GM23338 (cell line): Measurements from ENCODE around the gene TBRG4. TPM values are rescaled to one million over a fixed set of nuclear protein-coding genes. Genes with fewer than 3 reads are reported as not detected.

Experiments
- ATAC-seq: fragments of 200-7000 bp; cut with Tn5 transposase; 3 replicates; pipeline ENCODE4 v1.9.1; 2020
- DNase-seq: peaks from one replicate; pipeline ENCODE4 v3.0.0-alpha.2; 2015; ENCODE audit warnings: low spot score
- H2AFZ ChIP-seq: fragments of 200-600 bp; sonication (generic); 2 replicates; pipeline ENCODE4 v1.8.0; 2016; ENCODE audit warnings: antibody characterized with exemption, mild to moderate bottlenecking, moderate library complexity
- H3F3A ChIP-seq: fragments of 200-600 bp; sonication (generic); replicated peaks from 2 replicates; pipeline ENCODE4 v1.8.0; 2017; ENCODE audit warnings: antibody characterized with exemption, mixed run types, low read depth
- H3K27ac ChIP-seq: fragments of 200-600 bp; sonication (generic); 2 replicates; pipeline ENCODE4 v1.6.1; 2016; ENCODE audit warnings: low read depth
- H3K27me3 ChIP-seq: fragments of 200-600 bp; sonication (generic); 2 replicates; pipeline ENCODE4 v1.8.0; 2016; ENCODE audit warnings: mild to moderate bottlenecking, mixed run types, moderate library complexity; ENCODE audit not compliant: insufficient read depth
- H3K36me3 ChIP-seq: fragments of 200-600 bp; sonication (generic); 2 replicates; pipeline ENCODE4 v1.8.0; 2016; ENCODE audit warnings: mild to moderate bottlenecking; ENCODE audit not compliant: insufficient read depth
- H3K4me1 ChIP-seq: fragments of 200-600 bp; sonication (generic); 2 replicates; pipeline ENCODE4 v1.8.0; 2016; ENCODE audit warnings: mild to moderate bottlenecking, moderate library complexity; ENCODE audit not compliant: insufficient read depth
- H3K4me2 ChIP-seq: fragments of 200-600 bp; sonication (generic); 2 replicates; pipeline ENCODE4 v1.7.1; 2017; ENCODE audit warnings: mixed run types
- H3K4me3 ChIP-seq: fragments of 200-600 bp; sonication (generic); 2 replicates; pipeline ENCODE4 v1.6.1; 2016; ENCODE audit warnings: mixed run types
- H3K79me2 ChIP-seq: fragments of 200-600 bp; sonication (generic); replicated peaks from 2 replicates; pipeline ENCODE4 v1.8.0; 2017; ENCODE audit warnings: mild to moderate bottlenecking; ENCODE audit not compliant: insufficient read depth
- H3K9me2 ChIP-seq: fragments of 200-600 bp; sonication (generic); 2 replicates; pipeline ENCODE4 v1.8.0; 2017; ENCODE audit not compliant: insufficient read depth
- H4K20me1 ChIP-seq: fragments of 200-600 bp; sonication (generic); replicated peaks from 2 replicates; pipeline ENCODE4 v1.8.0; 2017; ENCODE audit warnings: mild to moderate bottlenecking; ENCODE audit not compliant: insufficient read depth
- H3K27ac Mint-ChIP-seq: 2 replicates; pipeline ENCODE4 v1.8.0; 2020; ENCODE audit warnings: inconsistent platforms, mild to moderate bottlenecking, moderate library complexity, mixed read lengths
- H3K27me3 Mint-ChIP-seq: 3 replicates; pipeline ENCODE4 v1.8.0; 2022; ENCODE audit warnings: low read depth, mild to moderate bottlenecking, moderate library complexity, mixed read lengths, inconsistent platforms; ENCODE audit not compliant: insufficient read depth, poor library complexity
- H3K36me3 Mint-ChIP-seq: 3 replicates; pipeline ENCODE4 v1.8.0; 2021; ENCODE audit warnings: low read depth, mild to moderate bottlenecking, inconsistent platforms, moderate library complexity, mixed read lengths
- H3K4me1 Mint-ChIP-seq: 3 replicates; pipeline ENCODE4 v1.8.0; 2020; ENCODE audit warnings: mild to moderate bottlenecking, inconsistent platforms, mixed read lengths
- H3K4me3 Mint-ChIP-seq: 3 replicates; pipeline ENCODE4 v1.8.0; 2021; ENCODE audit warnings: moderate library complexity, mild to moderate bottlenecking, inconsistent platforms, mixed read lengths
- H3K9me3 Mint-ChIP-seq: 3 replicates; pipeline ENCODE4 v1.8.0; 2020; ENCODE audit warnings: moderate library complexity, mild to moderate bottlenecking, inconsistent platforms, mixed read lengths
- EZH2 ChIP-seq: fragments of 200-600 bp; sonication (generic); IDR thresholded peaks from one replicate; pipeline ENCODE4 v1.8.0; 2017; ENCODE audit warnings: antibody characterized with exemption, mild to moderate bottlenecking, low read depth; ENCODE audit not compliant: unreplicated experiment
- NANOG ChIP-seq: IDR thresholded peaks from 2 replicates; pipeline ENCODE4 v1.6.1; 2016; ENCODE audit warnings: antibody characterized with exemption, borderline replicate concordance
- POLR2AphosphoS5 ChIP-seq: IDR thresholded peaks from 2 replicates; pipeline ENCODE4 v1.6.1; 2016; ENCODE audit warnings: antibody characterized with exemption, low read depth
- STAT1 ChIP-seq: IDR thresholded peaks from one replicate; pipeline ENCODE4 v1.6.1; 2016; ENCODE audit warnings: antibody characterized with exemption; ENCODE audit not compliant: unreplicated experiment
- ZNF331 ChIP-seq: fragments of 250-450 bp; sonication (Bioruptor Pico); IDR thresholded peaks from 2 replicates; pipeline ENCODE4 v1.5.0; 2020; ENCODE audit warnings: low read depth, mild to moderate bottlenecking, moderate library complexity
- polyA plus RNA-seq: library from polyadenylated mRNA; unstranded; fragments of >200 nt; fragmentation: Nextera tagmentation; extraction: Ambion mirVana; gene quantifications from 2 replicates; pipeline ENCODE4 v1.2.1, GENCODE V29; 2016
- total RNA-seq: library from RNA; depleted of rRNA; stranded (reverse); fragments of >200 nt; shearing (Covaris generic); gene quantifications from 2 replicates; pipeline ENCODE4 v1.2.3, GENCODE V29; 2014
- TF ChIP-seq, protein P1 (sequence below): fragments of 250-450 bp; sonication (Bioruptor Pico); IDR thresholded peaks from 2 replicates; pipeline ENCODE4 v1.5.0; 2020; ENCODE audit warnings: mild to moderate bottlenecking, moderate library complexity
- TF ChIP-seq, protein P2 (sequence below), 2 experiments: fragments of 200-600 bp in 1 of 2; sonication (generic) in 1 of 2; conservative IDR thresholded peaks; 2 replicates each; pipeline versions ENCODE4 v1.5.1 to v1.6.1; 2016 to 2017; ENCODE audit warnings: antibody characterized with exemption in 2 of 2, low read depth in 2 of 2, mild to moderate bottlenecking in 2 of 2, moderate library complexity in 1 of 2

The TBRG4 gene
- total and polyA plus RNA-seq, 2 experiments from 2014 or later: 72.5 to 162 TPM

DNA sequence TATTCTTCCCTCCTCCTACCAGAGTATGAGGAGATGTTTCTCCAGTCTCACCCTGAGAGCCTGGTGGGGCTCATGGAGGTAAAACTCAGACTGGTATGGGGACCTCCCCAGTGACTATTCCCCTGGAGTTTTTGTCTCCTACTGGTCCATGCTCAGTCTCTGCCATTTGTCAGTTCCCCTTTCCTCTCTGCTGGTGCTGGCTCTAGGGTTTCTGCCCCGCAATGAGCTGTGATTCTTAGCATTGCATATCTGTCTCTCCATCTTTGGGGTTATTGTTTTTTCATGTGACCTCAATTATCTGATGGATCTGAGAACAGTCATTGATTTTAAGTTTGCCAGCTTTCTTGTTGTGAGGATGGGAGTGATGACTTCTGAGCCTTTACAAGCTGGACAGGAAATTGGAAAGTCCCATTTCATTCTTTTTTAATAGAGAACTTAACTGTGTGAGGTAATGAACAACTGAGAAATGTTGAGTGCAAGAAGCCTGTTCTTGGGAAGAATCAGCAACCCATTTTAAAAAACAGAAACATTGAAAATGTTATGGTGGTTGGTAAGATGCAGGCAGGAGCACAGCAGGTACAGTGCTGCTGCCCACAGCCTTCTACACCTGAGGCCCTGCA, 49.6 kb downstream of the TBRG4 start:
- Histone ChIP-seq H3K36me3 (no peaks in the 10 kb centered on the region), H4K20me1 (no peaks in the 10 kb centered on the region; the same call in none of the 2 replicates), H3K4me2 (no peak overlapping the region), H2AFZ (no peak overlapping the region), H3K9me2 (no peaks in the 10 kb centered on the region), H3K79me2 (peaks cover 13% of the 10 kb centered on the region; the same call in 1 of the 2 replicates), H3K4me1 (no peaks in the 10 kb centered on the region), H3K4me3 (no peak overlapping the region), H3K27me3 (no peaks in the 10 kb centered on the region), H3F3A (no peaks in the 10 kb centered on the region), H3K27ac (no peak overlapping the region)
- H3K27me3 Mint-ChIP-seq: peaks cover 2% of the 10 kb centered on the region
- no peaks in the 10 kb centered on the region for H3K4me1 Mint-ChIP-seq
- H3K27ac Mint-ChIP-seq: no peak overlapping the region
- no peak overlapping the region for H3K4me3 Mint-ChIP-seq
- peaks cover 8% of the 10 kb centered on the region; the same call in 1 of the 3 replicates for H3K36me3 Mint-ChIP-seq
- TF ChIP-seq POLR2AphosphoS5: no peak
- TF ChIP-seq, protein P1, sequence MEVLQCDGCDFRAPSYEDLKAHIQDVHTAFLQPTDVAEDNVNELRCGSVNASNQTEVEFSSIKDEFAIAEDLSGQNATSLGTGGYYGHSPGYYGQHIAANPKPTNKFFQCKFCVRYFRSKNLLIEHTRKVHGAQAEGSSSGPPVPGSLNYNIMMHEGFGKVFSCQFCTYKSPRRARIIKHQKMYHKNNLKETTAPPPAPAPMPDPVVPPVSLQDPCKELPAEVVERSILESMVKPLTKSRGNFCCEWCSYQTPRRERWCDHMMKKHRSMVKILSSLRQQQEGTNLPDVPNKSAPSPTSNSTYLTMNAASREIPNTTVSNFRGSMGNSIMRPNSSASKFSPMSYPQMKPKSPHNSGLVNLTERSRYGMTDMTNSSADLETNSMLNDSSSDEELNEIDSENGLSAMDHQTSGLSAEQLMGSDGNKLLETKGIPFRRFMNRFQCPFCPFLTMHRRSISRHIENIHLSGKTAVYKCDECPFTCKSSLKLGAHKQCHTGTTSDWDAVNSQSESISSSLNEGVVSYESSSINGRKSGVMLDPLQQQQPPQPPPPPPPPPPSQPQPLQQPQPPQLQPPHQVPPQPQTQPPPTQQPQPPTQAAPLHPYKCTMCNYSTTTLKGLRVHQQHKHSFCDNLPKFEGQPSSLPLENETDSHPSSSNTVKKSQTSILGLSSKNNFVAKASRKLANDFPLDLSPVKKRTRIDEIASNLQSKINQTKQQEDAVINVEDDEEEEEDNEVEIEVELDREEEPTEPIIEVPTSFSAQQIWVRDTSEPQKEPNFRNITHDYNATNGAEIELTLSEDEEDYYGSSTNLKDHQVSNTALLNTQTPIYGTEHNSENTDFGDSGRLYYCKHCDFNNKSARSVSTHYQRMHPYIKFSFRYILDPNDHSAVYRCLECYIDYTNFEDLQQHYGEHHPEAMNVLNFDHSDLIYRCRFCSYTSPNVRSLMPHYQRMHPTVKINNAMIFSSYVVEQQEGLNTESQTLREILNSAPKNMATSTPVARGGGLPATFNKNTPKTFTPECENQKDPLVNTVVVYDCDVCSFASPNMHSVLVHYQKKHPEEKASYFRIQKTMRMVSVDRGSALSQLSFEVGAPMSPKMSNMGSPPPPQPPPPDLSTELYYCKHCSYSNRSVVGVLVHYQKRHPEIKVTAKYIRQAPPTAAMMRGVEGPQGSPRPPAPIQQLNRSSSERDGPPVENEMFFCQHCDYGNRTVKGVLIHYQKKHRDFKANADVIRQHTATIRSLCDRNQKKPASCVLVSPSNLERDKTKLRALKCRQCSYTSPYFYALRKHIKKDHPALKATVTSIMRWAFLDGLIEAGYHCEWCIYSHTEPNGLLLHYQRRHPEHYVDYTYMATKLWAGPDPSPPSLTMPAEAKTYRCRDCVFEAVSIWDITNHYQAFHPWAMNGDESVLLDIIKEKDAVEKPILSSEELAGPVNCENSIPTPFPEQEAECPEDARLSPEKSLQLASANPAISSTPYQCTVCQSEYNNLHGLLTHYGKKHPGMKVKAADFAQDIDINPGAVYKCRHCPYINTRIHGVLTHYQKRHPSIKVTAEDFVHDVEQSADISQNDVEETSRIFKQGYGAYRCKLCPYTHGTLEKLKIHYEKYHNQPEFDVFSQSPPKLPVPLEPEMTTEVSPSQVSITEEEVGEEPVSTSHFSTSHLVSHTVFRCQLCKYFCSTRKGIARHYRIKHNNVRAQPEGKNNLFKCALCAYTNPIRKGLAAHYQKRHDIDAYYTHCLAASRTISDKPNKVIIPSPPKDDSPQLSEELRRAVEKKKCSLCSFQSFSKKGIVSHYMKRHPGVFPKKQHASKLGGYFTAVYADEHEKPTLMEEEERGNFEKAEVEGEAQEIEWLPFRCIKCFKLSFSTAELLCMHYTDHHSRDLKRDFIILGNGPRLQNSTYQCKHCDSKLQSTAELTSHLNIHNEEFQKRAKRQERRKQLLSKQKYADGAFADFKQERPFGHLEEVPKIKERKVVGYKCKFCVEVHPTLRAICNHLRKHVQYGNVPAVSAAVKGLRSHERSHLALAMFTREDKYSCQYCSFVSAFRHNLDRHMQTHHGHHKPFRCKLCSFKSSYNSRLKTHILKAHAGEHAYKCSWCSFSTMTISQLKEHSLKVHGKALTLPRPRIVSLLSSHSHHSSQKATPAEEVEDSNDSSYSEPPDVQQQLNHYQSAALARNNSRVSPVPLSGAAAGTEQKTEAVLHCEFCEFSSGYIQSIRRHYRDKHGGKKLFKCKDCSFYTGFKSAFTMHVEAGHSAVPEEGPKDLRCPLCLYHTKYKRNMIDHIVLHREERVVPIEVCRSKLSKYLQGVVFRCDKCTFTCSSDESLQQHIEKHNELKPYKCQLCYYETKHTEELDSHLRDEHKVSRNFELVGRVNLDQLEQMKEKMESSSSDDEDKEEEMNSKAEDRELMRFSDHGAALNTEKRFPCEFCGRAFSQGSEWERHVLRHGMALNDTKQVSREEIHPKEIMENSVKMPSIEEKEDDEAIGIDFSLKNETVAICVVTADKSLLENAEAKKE: no peak
- TF ChIP-seq NANOG: no peak
- TF ChIP-seq STAT1: no peak
- TF ChIP-seq EZH2: no peak
- TF ChIP-seq ZNF331: no peak
- ATAC-seq: no peak
- no peaks in the 10 kb centered on the region for H3K9me3 Mint-ChIP-seq
- DNase-seq: no peak

DNA sequence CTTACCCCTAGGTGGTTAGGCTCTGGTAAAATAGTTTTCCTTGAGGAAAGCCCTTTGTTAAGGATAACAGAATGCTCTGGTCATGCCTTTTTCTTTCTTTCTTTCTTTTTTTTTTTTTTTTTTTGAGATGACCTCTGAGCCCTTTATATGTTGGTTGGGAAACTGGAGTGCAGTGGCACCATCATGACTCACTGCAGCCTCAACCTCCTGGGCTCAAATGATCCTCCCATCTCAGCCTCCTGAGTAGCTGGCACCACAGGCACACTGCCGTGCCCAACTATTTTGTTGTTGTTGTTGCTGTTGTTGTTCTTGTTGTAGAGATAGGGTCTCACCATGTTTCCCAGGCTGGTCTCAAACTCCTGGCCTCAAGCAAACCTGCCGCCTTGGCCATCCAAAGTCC, 50.1 kb downstream of the TBRG4 start:
- H2AFZ ChIP-seq: no peak overlapping the region
- H3K4me3 ChIP-seq: no peak overlapping the region
- TF ChIP-seq, protein P2, sequence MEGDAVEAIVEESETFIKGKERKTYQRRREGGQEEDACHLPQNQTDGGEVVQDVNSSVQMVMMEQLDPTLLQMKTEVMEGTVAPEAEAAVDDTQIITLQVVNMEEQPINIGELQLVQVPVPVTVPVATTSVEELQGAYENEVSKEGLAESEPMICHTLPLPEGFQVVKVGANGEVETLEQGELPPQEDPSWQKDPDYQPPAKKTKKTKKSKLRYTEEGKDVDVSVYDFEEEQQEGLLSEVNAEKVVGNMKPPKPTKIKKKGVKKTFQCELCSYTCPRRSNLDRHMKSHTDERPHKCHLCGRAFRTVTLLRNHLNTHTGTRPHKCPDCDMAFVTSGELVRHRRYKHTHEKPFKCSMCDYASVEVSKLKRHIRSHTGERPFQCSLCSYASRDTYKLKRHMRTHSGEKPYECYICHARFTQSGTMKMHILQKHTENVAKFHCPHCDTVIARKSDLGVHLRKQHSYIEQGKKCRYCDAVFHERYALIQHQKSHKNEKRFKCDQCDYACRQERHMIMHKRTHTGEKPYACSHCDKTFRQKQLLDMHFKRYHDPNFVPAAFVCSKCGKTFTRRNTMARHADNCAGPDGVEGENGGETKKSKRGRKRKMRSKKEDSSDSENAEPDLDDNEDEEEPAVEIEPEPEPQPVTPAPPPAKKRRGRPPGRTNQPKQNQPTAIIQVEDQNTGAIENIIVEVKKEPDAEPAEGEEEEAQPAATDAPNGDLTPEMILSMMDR (conservative IDR thresholded peaks at IDR 0.05; ENCODE audit: low read depth in 2 of 2): no peak
- H3K36me3 Mint-ChIP-seq: peaks cover 8% of the 10 kb centered on the region; the same call in 1 of the 3 replicates
- ATAC-seq: no peak
- H3K79me2 ChIP-seq: peaks cover 13% of the 10 kb centered on the region; the same call in 1 of the 2 replicates
- no peak for DNase-seq
- H3K4me1 Mint-ChIP-seq: no peaks in the 10 kb centered on the region
- H3K4me1 ChIP-seq: no peaks in the 10 kb centered on the region
- H3K36me3 ChIP-seq: no peaks in the 10 kb centered on the region
- H3K27me3 ChIP-seq: no peaks in the 10 kb centered on the region
- H3K9me2 ChIP-seq: no peaks in the 10 kb centered on the region
- H3K9me3 Mint-ChIP-seq: no peaks in the 10 kb centered on the region
- H3F3A ChIP-seq: no peaks in the 10 kb centered on the region
- no peak overlapping the region for H3K4me2 ChIP-seq
- H3K27ac ChIP-seq: no peak overlapping the region
- no peak overlapping the region for H3K4me3 Mint-ChIP-seq
- H3K27ac Mint-ChIP-seq: no peak overlapping the region
- H3K27me3 Mint-ChIP-seq: peaks cover 2% of the 10 kb centered on the region
- peaks cover 1% of the 10 kb centered on the region for H4K20me1 ChIP-seq
